Neural cell (in vitro differentiated cells): ENCODE data around the gene ARSK. TPM values are rescaled to one million over a fixed set of nuclear protein-coding genes. Genes with fewer than 3 reads are reported as not detected.
A peak's percentile ranks its signal among the peaks of the same experiment; 100 is the strongest.

ENCODE experiments used
- H2AFZ ChIP-seq: fragments of 200-600, 300-800 bp; sonication (generic), shearing (Covaris generic); 2 replicates; pipeline ENCODE4 v1.6.0; 2014; ENCODE audit warnings: low read depth, mild to moderate bottlenecking, antibody characterized with exemption, low read length, moderate library complexity
- H3F3A ChIP-seq: fragments of 200-600 bp; shearing (Covaris generic); 2 replicates; pipeline ENCODE4 v1.6.1; 2016; ENCODE audit warnings: mild to moderate bottlenecking, moderate library complexity, mixed read lengths, antibody characterized with exemption, low read length; ENCODE audit not compliant: insufficient read depth, poor library complexity, severe bottlenecking
- H3K27ac ChIP-seq: fragments of 200-600, 300-800 bp; sonication (generic), shearing (Covaris generic); 2 replicates; pipeline ENCODE4 v1.5.1; 2014; ENCODE audit warnings: mild to moderate bottlenecking, low read length, moderate library complexity
- H3K27me3 ChIP-seq: fragments of 300-800, 200-600 bp; sonication (generic), shearing (Covaris generic); 2 replicates; pipeline ENCODE4 v1.6.0; 2014; ENCODE audit warnings: mild to moderate bottlenecking, low read depth, low read length, moderate library complexity; ENCODE audit not compliant: insufficient read depth
- H3K36me3 ChIP-seq: fragments of 300-800, 200-600 bp; sonication (generic), shearing (Covaris generic); 2 replicates; pipeline ENCODE4 v1.5.1; 2014; ENCODE audit warnings: mild to moderate bottlenecking, antibody characterized with exemption, low read length, moderate library complexity; ENCODE audit not compliant: insufficient read depth
- H3K4me2 ChIP-seq: fragments of 300-800, 200-600 bp; sonication (generic), shearing (Covaris generic); 2 replicates; pipeline ENCODE4 v1.6.0; 2014; ENCODE audit warnings: mild to moderate bottlenecking, low read length
- H3K4me3 ChIP-seq: fragments of 300-800, 200-600 bp; sonication (generic), shearing (Covaris generic); 2 replicates; pipeline ENCODE4 v1.5.1; 2014; ENCODE audit warnings: mild to moderate bottlenecking, low read length, moderate library complexity
- H3K79me2 ChIP-seq: fragments of 200-600 bp; shearing (Covaris generic); replicated peaks from 2 replicates; pipeline ENCODE4 v1.6.0; 2014; ENCODE audit warnings: mild to moderate bottlenecking, low read length, moderate library complexity; ENCODE audit not compliant: insufficient read depth
- H3K9ac ChIP-seq: fragments of 300-800, 200-600 bp; sonication (generic), shearing (Covaris generic); 2 replicates; pipeline ENCODE4 v1.6.1; 2016; ENCODE audit warnings: mild to moderate bottlenecking, low read length, mixed read lengths
- H3K9me2 ChIP-seq: fragments of 200-600 bp; shearing (Covaris generic); 2 replicates; pipeline ENCODE4 v1.6.1; 2016; ENCODE audit warnings: mild to moderate bottlenecking, low read length, mixed read lengths; ENCODE audit not compliant: insufficient read depth
- H3K9me3 ChIP-seq: fragments of 200-600, 300-800 bp; sonication (generic), shearing (Covaris generic); 2 replicates; pipeline ENCODE4 v1.6.1; 2016; ENCODE audit warnings: mild to moderate bottlenecking, mixed run types, low read length, moderate library complexity, mixed read lengths
- H4K20me1 ChIP-seq: fragments of 200-600 bp; shearing (Covaris generic); 2 replicates; pipeline ENCODE4 v1.6.1; 2016; ENCODE audit warnings: mild to moderate bottlenecking, mixed run types; ENCODE audit not compliant: insufficient read depth
- CTCF ChIP-seq: fragments of 450-650 bp; IDR thresholded peaks from 2 replicates; pipeline ENCODE4 v1.5.1; 2014; ENCODE audit warnings: antibody characterized with exemption, mild to moderate bottlenecking, moderate library complexity; ENCODE audit not compliant: poor library complexity, severe bottlenecking
- EP300 ChIP-seq: fragments of 450-650 bp; conservative IDR thresholded peaks from 2 replicates; pipeline ENCODE4 v1.6.1; 2014; ENCODE audit warnings: antibody characterized with exemption, mild to moderate bottlenecking, moderate library complexity; ENCODE audit not compliant: poor library complexity, severe bottlenecking
- EZH2 ChIP-seq: fragments of 200-600, 300-800 bp; shearing (Covaris generic), sonication (generic); IDR thresholded peaks from 2 replicates; pipeline ENCODE4 v1.6.1; 2014; ENCODE audit warnings: antibody characterized with exemption, low read length, borderline replicate concordance, mild to moderate bottlenecking; ENCODE audit not compliant: insufficient read depth, poor library complexity, severe bottlenecking
- MXI1 ChIP-seq: fragments of 450-650 bp; conservative IDR thresholded peaks from 2 replicates; pipeline ENCODE4 v1.6.1; 2014; ENCODE audit warnings: antibody characterized with exemption, mild to moderate bottlenecking; ENCODE audit not compliant: poor library complexity, severe bottlenecking
- POLR2AphosphoS5 ChIP-seq: IDR thresholded peaks from 2 replicates; pipeline ENCODE4 v1.6.1; 2012
- RAD21 ChIP-seq: fragments of 450-650 bp; conservative IDR thresholded peaks from 2 replicates; pipeline ENCODE4 v1.6.1; 2014; ENCODE audit warnings: antibody characterized with exemption, mild to moderate bottlenecking, moderate library complexity
- SMC3 ChIP-seq: fragments of 450-650 bp; conservative IDR thresholded peaks from 2 replicates; pipeline ENCODE4 v1.6.1; 2014; ENCODE audit warnings: antibody characterized with exemption, mild to moderate bottlenecking, moderate library complexity; ENCODE audit not compliant: poor library complexity
- TAF1 ChIP-seq: IDR thresholded peaks from 2 replicates; pipeline ENCODE4 v1.6.1; 2012; ENCODE audit warnings: low read depth
- polyA plus RNA-seq: library from polyadenylated mRNA; depleted of rRNA; stranded (reverse); fragments of >200 nt; gene quantifications from 2 replicates; pipeline ENCODE4 v1.2.3, GENCODE V29; 2014
- TF ChIP-seq, protein P1 (sequence below): IDR thresholded peaks from 2 replicates; pipeline ENCODE4 v1.6.1; 2012; ENCODE audit warnings: borderline replicate concordance

ARSK gene
- polyA plus RNA-seq, 1 donor from 2014 or later = 2.8 TPM

DNA sequence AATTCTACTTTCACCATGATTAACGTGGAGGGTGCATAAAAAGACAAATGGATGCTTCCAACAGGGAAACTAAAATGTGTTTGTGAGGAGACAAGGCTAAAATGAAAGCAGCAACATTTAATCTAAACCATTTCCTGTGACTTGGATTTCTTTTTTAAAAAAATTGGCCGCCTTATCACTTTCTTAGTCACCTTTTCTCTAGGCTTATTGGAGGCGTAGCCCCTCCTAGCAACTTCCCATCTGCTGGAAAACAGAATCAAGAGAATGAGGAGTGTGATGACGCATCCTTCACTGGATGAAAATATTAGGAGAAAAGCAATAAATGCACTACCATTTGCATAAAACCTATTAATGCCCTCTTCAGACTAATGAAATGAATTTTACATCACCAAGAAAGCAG lies 64.2 kb downstream of the ARSK start:
- Histone ChIP-seq H2AFZ (no peak overlapping the region), H3K79me2 (no peaks in the 10 kb centered on the region), H3K4me3 (no peak overlapping the region), H3K27ac (no peak overlapping the region), H3K9me3 (no peaks in the 10 kb centered on the region), H3K27me3 (peaks cover 39% of the 10 kb centered on the region), H4K20me1 (no peaks in the 10 kb centered on the region), H3K4me2 (no peak overlapping the region), H3F3A (peaks cover 10% of the 10 kb centered on the region), H3K36me3 (no peaks in the 10 kb centered on the region), H3K9me2 (no peaks in the 10 kb centered on the region), H3K9ac (no peak overlapping the region)
- no peak for TF ChIP-seq POLR2AphosphoS5
- no peak for TF ChIP-seq TAF1
- TF ChIP-seq SMC3 = no peak
- no peak for TF ChIP-seq CTCF
- no peak for TF ChIP-seq EZH2
- no peak for TF ChIP-seq RAD21
- TF ChIP-seq MXI1 = no peak
- TF ChIP-seq EP300 = no peak
- TF ChIP-seq, protein P1, sequence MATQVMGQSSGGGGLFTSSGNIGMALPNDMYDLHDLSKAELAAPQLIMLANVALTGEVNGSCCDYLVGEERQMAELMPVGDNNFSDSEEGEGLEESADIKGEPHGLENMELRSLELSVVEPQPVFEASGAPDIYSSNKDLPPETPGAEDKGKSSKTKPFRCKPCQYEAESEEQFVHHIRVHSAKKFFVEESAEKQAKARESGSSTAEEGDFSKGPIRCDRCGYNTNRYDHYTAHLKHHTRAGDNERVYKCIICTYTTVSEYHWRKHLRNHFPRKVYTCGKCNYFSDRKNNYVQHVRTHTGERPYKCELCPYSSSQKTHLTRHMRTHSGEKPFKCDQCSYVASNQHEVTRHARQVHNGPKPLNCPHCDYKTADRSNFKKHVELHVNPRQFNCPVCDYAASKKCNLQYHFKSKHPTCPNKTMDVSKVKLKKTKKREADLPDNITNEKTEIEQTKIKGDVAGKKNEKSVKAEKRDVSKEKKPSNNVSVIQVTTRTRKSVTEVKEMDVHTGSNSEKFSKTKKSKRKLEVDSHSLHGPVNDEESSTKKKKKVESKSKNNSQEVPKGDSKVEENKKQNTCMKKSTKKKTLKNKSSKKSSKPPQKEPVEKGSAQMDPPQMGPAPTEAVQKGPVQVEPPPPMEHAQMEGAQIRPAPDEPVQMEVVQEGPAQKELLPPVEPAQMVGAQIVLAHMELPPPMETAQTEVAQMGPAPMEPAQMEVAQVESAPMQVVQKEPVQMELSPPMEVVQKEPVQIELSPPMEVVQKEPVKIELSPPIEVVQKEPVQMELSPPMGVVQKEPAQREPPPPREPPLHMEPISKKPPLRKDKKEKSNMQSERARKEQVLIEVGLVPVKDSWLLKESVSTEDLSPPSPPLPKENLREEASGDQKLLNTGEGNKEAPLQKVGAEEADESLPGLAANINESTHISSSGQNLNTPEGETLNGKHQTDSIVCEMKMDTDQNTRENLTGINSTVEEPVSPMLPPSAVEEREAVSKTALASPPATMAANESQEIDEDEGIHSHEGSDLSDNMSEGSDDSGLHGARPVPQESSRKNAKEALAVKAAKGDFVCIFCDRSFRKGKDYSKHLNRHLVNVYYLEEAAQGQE = no peak

DNA sequence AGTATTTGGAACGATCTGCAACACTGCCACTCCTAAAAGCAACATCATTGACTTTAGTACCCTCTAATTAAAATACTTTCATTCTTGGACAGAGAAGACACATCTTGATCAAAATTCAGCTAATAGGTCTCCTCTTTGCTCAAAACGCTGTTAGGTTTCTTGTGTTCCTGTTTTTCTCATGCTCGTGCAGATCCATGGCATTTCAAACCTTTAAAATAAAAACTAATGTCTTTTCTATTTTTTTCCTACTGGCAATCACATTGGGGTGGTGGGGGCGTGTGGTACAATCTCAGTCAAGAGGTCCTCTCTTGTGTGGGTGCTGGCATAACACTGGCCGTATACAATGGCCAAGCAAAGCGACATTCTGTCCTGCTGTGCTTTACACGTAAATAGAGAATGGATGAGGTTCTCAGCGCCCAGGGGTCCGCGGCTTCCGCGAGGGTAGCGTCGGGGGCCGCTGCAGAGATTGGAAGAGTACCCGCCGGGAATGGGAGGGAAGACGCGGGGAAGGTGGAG lies 64.7 kb downstream of the ARSK start:
- H3F3A ChIP-seq = peaks cover 10% of the 10 kb centered on the region
- H3K27me3 ChIP-seq = peaks cover 41% of the 10 kb centered on the region
- no peaks in the 10 kb centered on the region for H3K9me2 ChIP-seq
- H3K4me3 ChIP-seq = peak overlapping the region; percentile 71
- TF ChIP-seq, protein P1 = no peak
- TF ChIP-seq TAF1 = no peak
- TF ChIP-seq EP300 = no peak
- no peak for TF ChIP-seq MXI1
- TF ChIP-seq RAD21 = no peak
- no peak for TF ChIP-seq POLR2AphosphoS5
- no peak overlapping the region for H2AFZ ChIP-seq
- no peak overlapping the region for H3K27ac ChIP-seq
- H3K9ac ChIP-seq = no peak overlapping the region
- no peaks in the 10 kb centered on the region for H3K9me3 ChIP-seq
- H3K79me2 ChIP-seq = no peaks in the 10 kb centered on the region
- no peaks in the 10 kb centered on the region for H3K36me3 ChIP-seq
- H3K4me2 ChIP-seq = peak overlapping the region; percentile 48
- H4K20me1 ChIP-seq = no peaks in the 10 kb centered on the region
